Measurements from ENCODE around the gene XAGE3.
"Not testable (repeated sequence)": the region's sequence is repeated elsewhere in the genome, so short reads cannot be mapped to it uniquely, and the experiment has no call there.

XAGE3 gene, protein sequence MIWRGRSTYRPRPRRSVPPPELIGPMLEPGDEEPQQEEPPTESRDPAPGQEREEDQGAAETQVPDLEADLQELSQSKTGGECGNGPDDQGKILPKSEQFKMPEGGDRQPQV

DNA sequence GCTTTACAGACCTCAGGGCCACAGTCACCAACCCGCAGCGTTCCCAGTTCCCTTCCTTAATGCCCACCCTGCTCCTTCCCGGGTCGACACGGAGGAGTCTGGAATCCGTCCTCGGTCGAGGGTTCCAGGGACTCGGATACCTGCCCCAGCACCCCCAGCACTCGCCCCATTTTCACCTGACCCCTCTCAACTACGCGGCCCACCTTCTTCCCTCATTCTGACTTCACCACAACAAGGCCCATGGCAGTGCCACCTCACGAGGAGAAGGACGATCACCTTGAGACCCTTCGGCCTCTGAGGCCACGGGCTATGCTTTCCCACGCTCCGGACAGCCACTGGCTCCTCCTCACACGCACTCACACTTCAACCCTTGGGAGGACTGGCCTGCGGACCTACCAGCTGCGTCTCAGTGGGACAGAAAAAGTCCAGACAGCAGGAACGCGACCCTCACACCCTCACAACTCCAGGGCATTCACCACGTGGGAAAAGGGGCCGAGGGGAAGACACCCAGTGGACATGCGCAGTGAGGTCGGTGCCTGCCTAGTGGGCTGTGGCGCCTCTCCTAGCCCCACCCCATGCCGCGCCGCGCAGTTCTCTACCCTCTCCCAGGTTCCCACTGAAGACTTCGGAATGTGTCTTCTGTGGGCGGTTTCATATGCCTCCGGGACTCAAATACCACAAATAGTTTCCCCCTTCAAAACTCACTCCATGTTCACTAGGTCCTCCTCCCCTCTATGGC lies at the start of gene XAGE3:
Gene XAGE3 (minus strand): TSS at position 474 of the 739 bp plus-strand sequence. CDS start 950 bp downstream, outside the sequence.
- FAIRE-seq, result no peak

DNA sequence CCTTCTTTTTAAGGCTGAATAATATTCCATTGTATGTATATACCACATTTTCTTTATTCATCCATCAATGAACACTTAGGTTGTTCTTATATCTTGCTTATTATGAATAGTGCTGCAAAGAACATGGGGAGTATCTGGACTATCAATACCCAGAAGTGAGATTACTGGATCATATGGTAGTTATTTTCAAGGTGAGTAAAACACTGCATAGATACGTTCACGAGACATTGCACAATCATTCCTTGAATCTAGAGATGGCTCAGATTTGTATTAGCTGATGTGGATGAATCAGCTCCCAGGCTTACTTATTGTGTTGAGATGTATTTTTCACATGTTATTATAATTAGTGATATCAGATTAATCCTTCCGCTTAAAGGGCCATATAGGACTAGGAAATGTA lies 46.8 kb upstream of the XAGE3 start:
- FAIRE-seq, result peak; percentile 94

DNA sequence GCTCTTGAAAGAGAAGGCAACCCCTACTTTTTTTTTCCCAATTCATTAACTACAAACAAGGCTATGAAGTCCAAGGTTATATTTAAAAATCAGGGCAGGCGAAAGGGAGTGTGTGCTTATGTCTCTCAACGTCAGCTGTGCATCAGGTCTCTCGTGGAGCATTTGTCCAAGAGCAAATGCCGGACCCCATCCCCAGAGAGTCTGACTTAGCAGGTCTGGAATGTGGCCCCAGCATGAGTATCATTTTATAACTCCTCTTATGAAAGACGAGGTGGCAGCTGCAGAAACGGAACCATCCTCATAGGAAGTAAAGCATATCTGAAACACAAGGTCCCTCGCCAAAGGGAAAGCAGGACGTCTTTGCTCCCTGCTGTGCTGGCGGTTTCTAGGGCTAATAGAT lies 45.8 kb upstream of the XAGE3 start:
- FAIRE-seq, result not testable (repeated sequence)

DNA sequence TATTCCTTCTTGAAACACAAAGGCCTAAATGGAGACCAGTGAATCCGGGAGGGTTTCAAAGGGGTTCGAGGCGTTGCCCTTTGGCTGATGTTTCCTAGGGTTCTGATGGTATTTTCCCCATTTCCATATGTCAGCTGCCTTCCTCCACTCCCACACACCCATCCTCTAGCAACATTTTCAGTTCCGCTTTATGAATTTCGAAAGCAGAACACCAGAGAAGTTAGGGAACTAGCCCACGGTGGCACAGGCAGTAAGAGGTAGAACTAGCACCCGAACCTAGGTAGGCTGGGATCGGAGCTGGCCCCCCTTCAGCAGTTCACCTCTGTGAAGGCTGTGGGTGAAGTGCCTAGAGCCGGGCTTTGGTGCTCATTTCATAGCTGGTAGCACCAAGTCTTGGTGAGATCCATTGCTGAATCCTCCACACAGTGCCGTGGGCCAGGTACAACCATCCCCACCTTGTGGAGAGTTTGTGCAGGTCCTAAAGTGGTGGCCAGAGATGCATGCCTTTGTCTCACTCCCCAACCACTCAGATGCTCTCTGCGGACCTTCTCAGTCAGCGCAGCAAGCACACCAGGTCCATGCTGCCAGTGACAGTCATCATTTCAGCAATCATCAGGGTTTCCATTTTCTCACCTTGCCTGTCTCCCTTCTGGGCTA lies 41.6 kb upstream of the XAGE3 start:
- not testable (repeated sequence) for FAIRE-seq

DNA sequence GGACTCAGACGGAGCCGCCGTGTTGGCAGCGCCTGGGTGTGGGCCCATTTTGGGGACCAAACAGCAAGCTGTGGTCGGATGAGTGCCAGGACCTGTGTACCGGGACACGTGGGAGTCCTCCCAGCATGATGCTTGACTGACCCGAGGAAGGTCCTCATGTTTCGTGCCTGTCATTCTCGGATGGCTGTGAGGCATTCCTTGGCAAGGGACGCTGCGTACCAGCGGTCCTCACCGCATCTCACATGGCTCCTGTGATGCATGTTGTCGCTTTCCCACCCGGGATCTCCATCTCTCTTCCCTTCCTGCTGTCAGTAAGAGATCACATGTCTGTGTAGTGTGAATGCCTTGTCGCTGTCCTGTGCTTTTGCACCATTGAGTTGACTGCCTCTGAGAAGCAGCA lies 40.0 kb upstream of the XAGE3 start:
- not testable (repeated sequence) for FAIRE-seq

DNA sequence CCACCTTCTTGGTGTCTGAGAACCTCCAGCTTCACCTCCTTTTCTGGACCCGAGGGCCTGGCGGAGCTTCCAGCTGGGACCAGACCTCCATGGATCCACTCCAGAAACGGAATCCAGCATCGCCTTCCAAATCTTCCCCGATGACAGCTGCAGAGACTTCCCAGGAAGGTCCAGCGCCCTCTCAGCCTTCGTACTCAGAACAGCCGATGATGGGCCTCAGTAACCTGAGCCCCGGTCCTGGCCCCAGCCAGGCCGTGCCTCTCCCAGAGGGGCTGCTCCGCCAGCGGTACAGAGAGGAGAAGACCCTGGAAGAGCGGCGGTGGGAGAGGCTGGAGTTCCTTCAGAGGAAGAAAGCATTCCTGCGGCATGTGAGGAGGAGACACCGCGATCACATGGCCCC lies 39.3 kb upstream of the XAGE3 start:
- FAIRE-seq, result not testable (repeated sequence)

DNA sequence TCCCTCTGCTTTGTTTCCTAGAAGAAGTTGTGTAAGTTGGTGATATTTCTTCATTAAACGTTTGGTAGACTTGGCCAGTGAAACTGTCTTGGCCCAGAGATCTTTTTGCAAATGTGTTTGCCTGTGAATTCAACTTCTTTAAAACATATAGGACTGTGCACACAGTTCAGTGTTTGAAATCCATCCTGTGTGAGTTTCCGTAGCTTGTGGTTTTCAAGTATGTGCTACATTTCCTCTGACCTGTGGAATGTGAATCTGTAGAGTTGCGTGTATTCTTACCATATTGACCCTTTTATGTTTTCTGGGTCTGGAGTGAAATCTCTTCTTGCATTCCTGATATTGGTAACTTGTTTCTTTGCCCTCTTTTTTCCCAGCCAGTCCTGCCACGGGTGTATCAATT lies 38.2 kb upstream of the XAGE3 start:
- FAIRE-seq, result peak; percentile 31

DNA sequence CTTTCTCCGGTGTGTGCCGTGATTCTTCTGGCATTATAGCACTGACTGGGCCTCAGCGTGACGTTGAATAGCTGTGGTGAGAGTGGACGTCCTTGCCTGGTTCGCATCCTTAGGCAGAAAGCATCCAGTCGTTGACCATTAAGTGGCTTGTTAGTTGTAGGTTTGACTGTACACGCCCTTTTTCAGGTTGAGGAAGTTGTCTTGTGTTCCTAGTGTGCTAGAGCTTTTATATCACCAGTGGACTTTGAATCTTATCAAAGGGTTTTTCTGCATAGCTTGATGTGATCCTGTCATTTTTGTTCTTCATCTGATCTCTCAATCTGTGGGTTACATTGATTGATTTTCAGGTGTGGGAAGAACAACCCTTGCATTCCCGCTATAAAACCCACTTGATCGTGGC lies 37.6 kb upstream of the XAGE3 start:
- FAIRE-seq, result peak; percentile 10

DNA sequence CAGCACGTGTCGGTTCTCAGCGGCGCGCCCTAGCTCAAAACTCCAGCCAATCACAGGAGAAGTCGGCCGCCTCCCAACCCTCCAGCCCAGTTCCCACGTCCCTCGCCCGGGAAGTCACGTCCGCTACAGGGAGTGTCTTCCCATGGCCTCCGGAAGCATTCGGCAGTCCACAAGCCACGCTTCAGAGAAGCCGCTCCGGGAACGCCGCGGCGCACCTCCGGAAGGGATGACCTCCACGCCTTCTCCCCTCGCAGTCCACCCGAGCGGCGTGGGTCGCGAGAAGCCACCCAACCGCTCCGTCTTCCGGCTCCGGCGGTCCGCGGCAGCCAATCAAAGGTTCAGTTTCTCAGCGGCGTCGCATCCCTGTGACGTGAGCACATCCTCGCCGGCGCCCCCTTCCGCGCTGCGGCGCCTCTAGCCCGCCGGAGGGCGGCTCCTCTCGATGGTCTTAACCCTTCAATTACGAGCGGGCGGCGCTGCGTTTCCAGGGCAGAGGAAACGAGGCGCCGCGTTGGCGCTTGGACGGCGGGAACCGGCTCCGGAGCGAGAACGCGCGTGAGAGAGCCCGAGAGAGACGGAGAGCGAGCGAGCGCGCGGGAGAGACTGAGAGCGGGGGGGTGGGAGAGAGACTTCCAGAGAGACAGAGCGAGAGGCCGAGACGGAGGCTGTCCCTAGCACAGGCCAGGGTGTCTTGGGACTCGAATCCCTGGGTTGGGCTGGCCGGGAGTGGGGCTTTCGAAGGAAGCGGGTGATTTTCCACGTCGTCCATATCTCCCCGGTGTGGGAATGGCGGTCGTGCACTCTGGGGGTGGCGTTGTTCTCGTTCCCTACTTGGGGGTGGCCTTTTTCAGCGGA lies 29.2 kb upstream of the XAGE3 start, which contains the start of gene FAM156B:
Gene FAM156B (plus strand): TSS at position 476 of the 855 bp plus-strand sequence. CDS start 9,896 bp downstream, outside the sequence.
- not testable (repeated sequence) for FAIRE-seq

DNA sequence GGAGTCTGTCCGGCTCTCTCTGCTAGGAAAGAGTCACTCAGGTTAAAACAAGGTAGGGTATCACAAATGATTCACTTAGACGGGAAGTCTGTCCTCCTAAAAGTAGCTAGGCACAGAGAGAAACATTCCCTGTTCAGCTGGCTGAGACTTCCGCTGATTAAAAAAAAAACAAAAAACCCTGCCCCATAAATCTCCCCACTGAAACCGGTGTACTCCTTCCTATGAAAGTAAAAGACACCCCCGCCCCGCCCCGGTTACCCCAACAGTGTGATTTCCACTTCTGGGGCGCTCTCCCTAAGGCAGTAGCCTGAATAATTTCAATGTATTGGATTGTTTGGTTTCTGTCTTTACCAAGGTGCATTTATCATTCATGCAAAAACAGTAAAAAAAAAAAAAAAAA lies 28.6 kb upstream of the XAGE3 start:
- FAIRE-seq, result not testable (repeated sequence)

DNA sequence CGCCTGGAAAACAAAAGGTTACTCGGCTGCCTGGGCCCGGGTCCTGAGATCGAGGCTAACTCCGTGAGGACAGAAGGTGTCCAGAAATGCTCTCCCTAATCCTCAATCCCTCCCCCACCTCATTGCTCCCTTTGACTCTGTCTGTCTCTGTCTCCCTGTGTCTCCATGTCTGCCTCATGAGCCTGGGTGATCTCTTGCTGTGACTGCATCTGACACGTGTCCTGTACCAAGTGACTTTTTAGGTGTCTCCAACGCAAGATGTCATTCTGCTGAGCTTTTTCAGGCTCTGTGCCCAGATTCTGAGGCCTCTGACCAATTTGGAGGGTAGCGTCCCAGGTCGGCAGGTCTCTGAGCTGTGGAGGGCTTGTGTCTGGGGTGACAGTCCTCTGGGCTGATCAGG lies 20.2 kb upstream of the XAGE3 start:
- not testable (repeated sequence) for FAIRE-seq

DNA sequence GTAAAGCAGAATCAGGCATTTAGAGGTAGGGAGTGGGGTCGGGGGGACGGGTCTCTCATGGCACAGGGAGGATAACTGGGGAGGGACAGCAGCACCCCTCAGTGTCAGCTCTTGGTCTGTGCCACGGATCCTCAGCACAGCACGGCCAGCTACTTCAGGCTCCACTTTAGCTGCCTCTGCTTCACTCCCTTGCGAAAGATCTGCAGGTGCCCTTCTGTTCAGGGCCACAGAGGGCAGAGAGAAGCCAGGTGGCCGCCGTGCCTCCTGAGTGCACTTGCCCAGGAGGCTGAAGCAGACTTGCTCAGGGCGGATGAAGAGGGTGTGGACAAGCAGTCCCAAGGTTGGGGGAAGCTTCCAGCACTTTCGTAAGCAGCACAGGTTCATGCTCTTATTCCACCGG lies 19.6 kb upstream of the XAGE3 start:
- FAIRE-seq, result not testable (repeated sequence)

DNA sequence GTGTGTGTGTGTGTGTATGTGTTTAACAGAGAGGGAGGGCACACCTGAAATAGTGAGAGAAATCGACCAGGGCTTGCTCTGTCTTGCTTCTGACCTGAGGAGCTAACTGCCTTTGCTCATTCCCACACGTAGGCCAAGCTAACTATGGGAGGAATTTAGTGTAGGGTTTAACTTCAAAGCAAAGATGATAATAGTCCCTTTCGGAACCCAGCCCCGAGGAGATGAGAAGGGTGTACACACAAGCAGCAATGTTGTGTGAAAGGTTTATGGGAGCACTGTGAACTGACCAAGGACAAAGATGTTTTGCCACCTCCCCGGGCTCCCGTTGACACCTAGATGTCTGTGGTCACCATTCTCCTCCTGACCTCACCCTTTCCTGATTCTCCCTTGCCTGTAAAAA lies 8.5 kb upstream of the XAGE3 start:
- not testable (repeated sequence) for FAIRE-seq

DNA sequence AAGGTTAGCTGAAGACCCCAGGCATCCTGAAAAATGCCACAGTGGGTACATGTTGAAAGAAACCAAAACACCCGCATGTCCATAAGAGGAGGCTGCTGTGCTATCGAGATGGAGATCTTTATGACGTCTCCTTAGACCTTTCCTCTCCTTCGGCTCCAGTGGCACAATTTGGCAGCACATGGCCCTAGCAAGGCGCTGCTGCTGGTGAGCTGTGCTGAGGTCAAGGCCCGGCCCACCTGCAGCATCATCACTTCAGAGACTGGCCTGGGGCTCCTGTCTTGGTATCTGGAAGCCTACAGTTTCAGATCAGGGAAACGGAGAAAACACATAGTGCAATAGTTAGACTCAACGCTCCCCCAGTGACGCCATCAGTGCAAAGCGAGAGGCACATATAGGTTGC lies 7.6 kb upstream of the XAGE3 start:
- not testable (repeated sequence) for FAIRE-seq

DNA sequence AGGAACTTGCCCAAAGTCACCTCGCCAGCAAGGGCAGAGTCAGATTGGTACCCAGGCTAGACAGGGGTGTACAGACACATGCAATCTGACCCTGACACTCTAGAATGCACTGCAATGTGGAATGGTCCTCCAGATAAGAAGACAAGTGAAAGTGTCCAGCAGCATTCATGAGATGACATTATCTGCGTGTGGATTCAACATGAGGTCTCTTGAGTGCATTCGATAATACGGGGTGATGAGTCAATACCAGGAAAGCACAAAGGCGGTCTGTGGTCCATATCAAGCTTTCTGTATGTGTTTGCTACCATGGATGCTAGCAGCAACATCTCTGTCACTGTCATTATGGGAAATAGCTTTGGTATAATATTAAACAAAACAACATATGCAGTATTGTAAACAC lies 6.8 kb upstream of the XAGE3 start:
- peak; percentile 72 for FAIRE-seq

DNA sequence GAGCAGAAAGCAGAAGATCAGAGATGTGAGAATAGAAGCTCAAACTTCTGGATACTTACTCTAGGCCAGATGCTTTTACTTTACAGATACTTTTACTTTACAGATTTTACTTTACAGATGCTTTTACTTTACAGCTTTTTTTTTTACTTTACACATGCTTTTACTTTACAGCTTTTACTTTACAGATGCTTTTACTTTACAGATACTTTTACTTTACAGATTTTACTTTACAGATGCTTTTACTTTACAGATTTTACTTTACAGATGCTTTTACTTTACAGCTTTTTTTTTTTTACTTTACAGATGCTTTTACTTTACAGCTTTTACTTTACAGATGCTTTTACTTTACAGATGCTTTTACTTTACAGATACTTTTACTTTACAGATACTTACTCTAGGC lies 5.9 kb upstream of the XAGE3 start:
- FAIRE-seq, result peak; percentile 98

DNA sequence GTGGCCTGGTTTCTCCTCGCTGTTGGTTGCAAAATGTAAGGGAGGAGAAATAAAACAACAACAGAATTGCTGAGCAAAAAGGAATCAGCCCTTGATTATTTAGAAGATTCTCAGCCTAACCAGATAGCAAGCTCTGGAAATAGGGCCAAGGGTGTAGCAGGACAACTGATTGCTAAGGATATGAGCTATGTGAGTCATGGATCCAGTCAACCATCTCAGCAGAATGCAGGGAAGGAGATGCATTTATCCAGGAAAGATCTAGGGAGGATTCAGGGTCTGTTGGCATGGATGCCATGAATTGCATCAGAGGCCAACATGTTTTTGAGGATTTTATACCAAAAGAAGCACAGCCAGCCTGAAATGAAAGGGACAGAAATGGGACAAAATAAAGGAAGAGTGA lies 2.2 kb upstream of the XAGE3 start:
- FAIRE-seq, result no peak

DNA sequence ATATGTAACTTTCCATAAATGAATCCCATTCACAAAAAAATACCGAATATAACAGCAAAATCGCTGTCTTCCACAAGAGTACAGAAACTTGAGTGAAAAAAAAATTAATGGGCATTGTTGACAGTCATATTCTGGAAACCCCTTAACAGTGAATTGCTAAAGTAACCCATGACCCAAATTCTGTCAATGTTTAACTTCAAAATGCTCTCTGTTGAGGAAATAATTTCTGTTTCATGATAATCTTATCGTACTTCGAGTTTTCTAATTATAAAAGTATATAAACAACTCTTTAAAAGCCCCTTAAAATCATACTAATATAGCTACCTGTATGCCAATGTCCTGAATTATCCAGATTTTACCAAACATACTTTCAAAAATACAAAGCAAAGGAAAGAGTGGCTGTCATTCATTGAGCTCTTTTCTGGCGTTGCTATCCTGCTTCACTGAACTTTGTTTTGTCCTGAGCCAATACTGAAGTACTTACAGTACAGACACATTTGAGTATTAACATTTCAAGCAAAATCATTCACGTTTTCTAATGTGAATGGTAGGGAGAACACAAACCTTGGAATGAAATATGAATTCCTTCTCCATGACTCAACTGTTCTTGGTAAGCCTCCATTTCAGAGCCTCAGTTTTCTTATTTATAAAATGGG lies 2.4 kb downstream of the XAGE3 start:
- no peak for FAIRE-seq

DNA sequence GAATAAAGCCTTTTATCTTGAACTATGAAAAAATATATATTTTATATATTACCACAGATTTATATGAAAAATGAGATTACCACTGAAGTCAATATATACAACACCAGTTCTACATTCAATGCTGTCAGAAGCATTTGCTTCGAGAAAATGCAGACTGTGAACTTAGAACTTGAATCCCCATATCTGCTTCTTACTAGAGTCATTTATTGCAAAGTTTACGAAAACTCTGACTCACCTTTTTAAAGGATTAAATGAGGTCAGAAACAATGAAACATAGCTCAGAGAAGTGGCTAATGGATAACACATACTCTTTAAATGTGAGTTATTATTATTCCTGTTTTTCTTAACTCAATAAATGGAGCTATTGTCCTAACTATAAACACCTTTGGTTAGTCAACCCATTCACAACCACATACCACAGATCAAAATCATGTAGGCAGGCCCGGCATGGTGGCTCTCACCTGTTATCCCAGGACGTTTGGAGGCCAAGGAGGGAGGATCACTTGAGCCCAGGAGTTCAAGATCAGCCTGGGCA lies 10.8 kb downstream of the XAGE3 start:
- FAIRE-seq, result not testable (repeated sequence)

DNA sequence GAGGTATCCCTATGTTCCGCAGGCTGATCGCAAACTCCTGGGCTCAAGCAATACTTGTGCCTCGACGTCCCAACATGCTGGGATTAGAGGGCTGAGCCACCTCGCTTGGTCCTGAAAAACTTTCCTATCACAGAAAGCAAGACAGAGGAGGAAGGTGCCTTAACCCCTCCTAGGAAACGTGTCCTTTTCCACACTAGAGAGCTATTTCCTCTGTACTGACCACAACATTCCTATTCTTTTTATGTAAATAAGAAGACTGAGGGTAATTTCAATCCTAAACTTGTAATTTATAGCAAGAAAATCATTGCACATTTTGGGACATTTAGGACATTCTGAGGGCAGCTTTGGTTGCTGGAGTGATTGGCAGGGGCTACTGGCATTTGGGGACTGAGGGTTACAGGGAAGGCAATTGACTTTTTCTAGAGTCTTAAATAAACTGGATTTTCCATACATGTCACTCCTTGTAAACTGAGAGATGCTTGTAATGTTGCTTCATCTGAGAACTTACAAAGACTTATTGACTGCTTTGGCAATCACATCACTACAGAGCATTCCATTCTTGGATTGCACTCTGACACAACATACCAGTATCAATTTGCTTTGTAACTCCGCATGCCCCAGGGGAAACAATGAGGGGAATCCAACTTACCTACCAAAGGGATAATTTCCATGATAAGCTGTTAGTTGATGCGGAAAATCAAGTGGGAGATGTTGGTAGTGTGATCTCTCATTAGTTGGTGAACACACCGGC lies 15.6 kb downstream of the XAGE3 start:
- no peak for FAIRE-seq

DNA sequence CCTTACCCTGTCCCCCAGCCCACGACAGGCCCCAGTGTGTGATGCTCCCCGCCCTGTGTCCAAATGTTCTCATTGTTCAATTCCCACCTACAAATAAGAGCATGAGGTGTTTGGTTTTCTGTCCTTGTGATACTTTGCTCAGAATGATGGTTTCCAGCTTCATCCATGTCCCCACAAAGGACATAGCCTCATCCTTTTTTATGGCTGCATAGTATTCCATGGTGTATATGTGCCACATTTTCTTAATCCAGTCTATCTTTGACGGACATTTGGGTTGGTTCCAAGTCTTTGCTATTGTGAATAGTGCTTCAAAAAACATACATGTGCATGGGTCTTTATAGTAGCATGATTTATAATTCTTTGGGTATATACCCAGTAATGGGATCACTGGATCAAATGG lies 24.3 kb downstream of the XAGE3 start:
- FAIRE-seq, result not testable (repeated sequence)
